HepG2 (cell line): Measurements from ENCODE around the gene TIMM44. TPM values are rescaled to one million over a fixed set of nuclear protein-coding genes. Genes with fewer than 3 reads are reported as not detected.

Experiments used
- EHMT2 ChIP-seq: fragments of 200-600 bp; sonication (generic); IDR thresholded peaks from 2 replicates; pipeline ENCODE4 v1.7.0; 2017; ENCODE audit warnings: antibody characterized with exemption, low read depth, low read length, borderline replicate concordance
- ESRRA ChIP-seq: sonication (generic); formaldehyde crosslinking; IDR thresholded peaks from 2 replicates; pipeline ENCODE4 v1.5.1; 2020; ENCODE audit warnings: mild to moderate bottlenecking, low read depth, missing genetic modification reagents
- GATAD1 ChIP-seq: IDR thresholded peaks from 2 replicates; pipeline ENCODE4 v1.6.1; 2016; ENCODE audit warnings: missing genetic modification reagents, missing compliant biosample characterization
- HMG20A ChIP-seq: IDR thresholded peaks from 2 replicates; pipeline ENCODE4 v1.6.1; 2016; ENCODE audit warnings: borderline replicate concordance
- KDM2A ChIP-seq: sonication (generic); formaldehyde crosslinking; IDR thresholded peaks from 2 replicates; pipeline ENCODE4 v1.4.0; 2020; ENCODE audit warnings: low read depth, missing genetic modification reagents, borderline replicate concordance
- PHF20 ChIP-seq: sonication (generic); formaldehyde crosslinking; IDR thresholded peaks from 2 replicates; pipeline ENCODE4 v1.5.0; 2020; ENCODE audit warnings: mild to moderate bottlenecking, missing genetic modification reagents
- POLR2AphosphoS5 ChIP-seq: IDR thresholded peaks from 2 replicates; pipeline ENCODE4 v1.6.1; 2012; ENCODE audit warnings: low read depth, low read length
- REPIN1 ChIP-seq: sonication (generic); formaldehyde crosslinking; IDR thresholded peaks from 2 replicates; pipeline ENCODE4 v1.8.0; 2022; ENCODE audit warnings: missing genetic modification reagents, low read depth, mild to moderate bottlenecking, borderline replicate concordance
- SOX5 ChIP-seq: IDR thresholded peaks from 2 replicates; pipeline ENCODE4 v1.6.1; 2016; ENCODE audit warnings: borderline replicate concordance
- SOX6 ChIP-seq, 2 experiments: fragments of 450-650 bp in 1 of 2; sonication (generic) in 1 of 2; formaldehyde crosslinking in 1 of 2; IDR thresholded peaks; 2 replicates each; pipeline versions ENCODE4 v1.4.0 to v1.6.1; 2017 to 2020; ENCODE audit warnings: antibody characterized with exemption in 1 of 2, mild to moderate bottlenecking in 1 of 2, missing genetic modification reagents in 1 of 2
- THRA ChIP-seq: sonication (generic); formaldehyde crosslinking; IDR thresholded peaks from 2 replicates; pipeline ENCODE4 v1.4.0; 2020; ENCODE audit warnings: missing genetic modification reagents, borderline replicate concordance
- ZNF142 ChIP-seq: sonication (generic); formaldehyde crosslinking; IDR thresholded peaks from 2 replicates; pipeline ENCODE4 v1.4.0; 2020; ENCODE audit warnings: missing genetic modification reagents
- ZNF17 ChIP-seq: sonication (generic); formaldehyde crosslinking; IDR thresholded peaks from 2 replicates; pipeline ENCODE4 v1.5.0; 2020; ENCODE audit warnings: mild to moderate bottlenecking, missing genetic modification reagents
- ZNF225 ChIP-seq: sonication (generic); formaldehyde crosslinking; IDR thresholded peaks from 2 replicates; pipeline ENCODE4 v1.4.0; 2020; ENCODE audit warnings: mild to moderate bottlenecking, missing genetic modification reagents
- ZNF354B ChIP-seq: sonication (generic); formaldehyde crosslinking; IDR thresholded peaks from 2 replicates; pipeline ENCODE4 v1.8.0; 2022; ENCODE audit warnings: mild to moderate bottlenecking, missing genetic modification reagents
- ZNF546 ChIP-seq: sonication (generic); formaldehyde crosslinking; conservative IDR thresholded peaks from 2 replicates; pipeline ENCODE4 v1.8.1; 2023; ENCODE audit warnings: mild to moderate bottlenecking, missing genetic modification reagents
- ZNF652 ChIP-seq: IDR thresholded peaks from 2 replicates; pipeline ENCODE4 v1.6.1; 2016; ENCODE audit warnings: low read depth, borderline replicate concordance
- ZNF749 ChIP-seq: sonication (generic); formaldehyde crosslinking; IDR thresholded peaks from 2 replicates; pipeline ENCODE4 v1.8.0; 2022; ENCODE audit warnings: mild to moderate bottlenecking, missing genetic modification reagents, moderate library complexity, borderline replicate concordance
- ZSCAN21 ChIP-seq: sonication (generic); formaldehyde crosslinking; IDR thresholded peaks from 2 replicates; pipeline ENCODE4 v1.8.0; 2022; ENCODE audit warnings: mild to moderate bottlenecking, missing genetic modification reagents, moderate library complexity, borderline replicate concordance
- polyA plus RNA-seq, 8 experiments: library from polyadenylated mRNA; depleted of rRNA in 3 of 8; stranded (reverse) in 7 of 8; unstranded in 1 of 8; fragments of >200 nt; fragmentation: Illumina TruSeq in 4 of 8; extraction: Trizol in 4 of 8; gene quantifications; 2 replicates each; pipeline versions ENCODE4 v1.2.1 to v1.2.3, GENCODE V29; 2011 to 2016; ENCODE audit warnings: low read depth in 4 of 8, missing spikeins in 1 of 8, mixed read lengths in 1 of 8; ENCODE audit not compliant: insufficient read depth in 1 of 8
- total RNA-seq, 5 experiments: library from RNA; depleted of rRNA; stranded (reverse); fragments of >200 nt; fragmentation: Illumina TruSeq; extraction: Trizol; gene quantifications; 2 replicates each; pipeline ENCODE4 v1.2.3, GENCODE V29; 2016; ENCODE audit warnings: low read depth in 1 of 5
- TF ChIP-seq, protein P1 (sequence below): IDR thresholded peaks from 2 replicates; pipeline ENCODE4 v1.6.1; 2016; ENCODE audit warnings: missing compliant biosample characterization, missing genetic modification reagents, borderline replicate concordance

TIMM44 gene
- total and polyA plus RNA-seq, 2 of the 13 experiments (the other 11 are each of a cell fraction or from before 2014, with no cell fraction given) = 42.9 to 72.6 TPM

- TF ChIP-seq EHMT2 = no peak
- no peak for TF ChIP-seq SOX6 (IDR thresholded peaks at IDR 0.05)
- no peak for TF ChIP-seq SOX6 (CRISPR knock-in tag; IDR thresholded peaks at IDR 0.05)
- TF ChIP-seq ZNF17 (CRISPR knock-in tag) = no peak
- TF ChIP-seq ZNF225 = no peak
- TF ChIP-seq POLR2AphosphoS5 = no peak
- TF ChIP-seq ZNF546 (CRISPR knock-in tag) = no peak
- no peak for TF ChIP-seq ZNF354B (CRISPR knock-in tag)
- TF ChIP-seq PHF20 (CRISPR knock-in tag) = no peak
- TF ChIP-seq THRA = no peak
- TF ChIP-seq, protein P1, sequence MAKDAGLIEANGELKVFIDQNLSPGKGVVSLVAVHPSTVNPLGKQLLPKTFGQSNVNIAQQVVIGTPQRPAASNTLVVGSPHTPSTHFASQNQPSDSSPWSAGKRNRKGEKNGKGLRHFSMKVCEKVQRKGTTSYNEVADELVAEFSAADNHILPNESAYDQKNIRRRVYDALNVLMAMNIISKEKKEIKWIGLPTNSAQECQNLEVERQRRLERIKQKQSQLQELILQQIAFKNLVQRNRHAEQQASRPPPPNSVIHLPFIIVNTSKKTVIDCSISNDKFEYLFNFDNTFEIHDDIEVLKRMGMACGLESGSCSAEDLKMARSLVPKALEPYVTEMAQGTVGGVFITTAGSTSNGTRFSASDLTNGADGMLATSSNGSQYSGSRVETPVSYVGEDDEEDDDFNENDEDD = peak; percentile 95
- no peak for TF ChIP-seq ZNF652 (CRISPR knock-in tag)
- peak; percentile 57; the same call in 1 of the 2 replicates for TF ChIP-seq GATAD1 (CRISPR knock-in tag)
- peak; percentile 88; the same call in 1 of the 2 replicates for TF ChIP-seq ZNF142
- TF ChIP-seq KDM2A (CRISPR knock-in tag) = peak; percentile 87
- TF ChIP-seq SOX5 (CRISPR knock-in tag) = peak; percentile 42; the same call in 1 of the 2 replicates
- peak; percentile 92 for TF ChIP-seq ZSCAN21
- peak; percentile 67; the same call in 1 of the 2 replicates for TF ChIP-seq ZNF749
- TF ChIP-seq REPIN1 (CRISPR knock-in tag) = 0 out of 2 replicates have a peak, but pooled peaks have one; percentile 55
- no peak for TF ChIP-seq HMG20A (CRISPR knock-in tag)
- no peak for TF ChIP-seq ESRRA (CRISPR knock-in tag)
These were observed 18.2 kb downstream of the TIMM44 start (continued) for GRCh38 chr19:7925171-7925851.
